Central memory CD4-positive, alpha-beta T cell (primary cell): ENCODE measurements around the gene PHF10.
A peak's percentile ranks its signal among the peaks of the same experiment; 100 is the strongest.
"Not testable (repeated sequence)": the region's sequence is repeated elsewhere in the genome, so short reads cannot be mapped to it uniquely, and the experiment has no call there.

ENCODE experiments used
- DNase-seq: peaks from one replicate; pipeline ENCODE4 v3.0.0; 2022

The PHF10 gene

DNA sequence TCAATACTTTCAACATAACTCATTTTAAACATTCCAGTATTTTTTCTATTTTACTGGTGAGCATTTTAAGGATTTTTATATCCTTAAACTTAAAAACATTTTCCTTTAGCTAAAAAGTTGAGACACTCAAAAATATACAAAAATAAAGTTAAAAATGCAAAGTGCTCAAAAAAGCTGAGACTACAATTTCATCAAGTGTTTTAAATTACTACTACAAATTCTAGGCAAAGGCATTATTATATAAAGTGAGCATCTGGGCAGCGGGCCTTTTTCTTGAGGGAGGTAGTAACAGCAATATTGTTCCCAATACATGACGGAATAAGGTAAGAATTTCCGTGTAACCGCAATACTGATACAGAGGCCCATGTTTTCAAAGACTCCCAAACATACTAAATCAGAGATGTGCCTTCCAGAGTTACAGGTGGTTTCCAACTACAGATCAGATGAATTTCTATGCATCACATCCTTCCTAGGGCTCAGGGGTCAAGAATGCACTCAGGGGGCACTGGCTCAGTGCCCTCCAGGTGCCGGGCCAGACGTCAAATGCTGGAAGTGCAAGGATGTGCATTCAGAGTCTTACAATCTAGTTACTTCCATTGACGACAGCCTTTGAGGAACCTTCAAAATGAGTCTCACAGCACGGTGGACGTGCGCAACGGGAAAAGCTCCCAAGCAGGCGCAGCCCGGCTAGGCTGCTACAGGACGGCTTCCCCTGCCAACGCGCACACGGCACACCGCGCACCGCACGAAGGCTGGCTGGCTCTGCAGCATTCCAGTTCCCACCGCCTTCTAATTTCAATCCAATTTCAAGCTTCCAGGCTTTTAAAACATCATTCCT is 1.7 kb downstream of the PHF10 start:
- peak; percentile 45 for DNase-seq

GRCh38 chr6:169720207-169720855 is 4.0 kb downstream of the PHF10 start:
- DNase-seq, result no peak

DNA sequence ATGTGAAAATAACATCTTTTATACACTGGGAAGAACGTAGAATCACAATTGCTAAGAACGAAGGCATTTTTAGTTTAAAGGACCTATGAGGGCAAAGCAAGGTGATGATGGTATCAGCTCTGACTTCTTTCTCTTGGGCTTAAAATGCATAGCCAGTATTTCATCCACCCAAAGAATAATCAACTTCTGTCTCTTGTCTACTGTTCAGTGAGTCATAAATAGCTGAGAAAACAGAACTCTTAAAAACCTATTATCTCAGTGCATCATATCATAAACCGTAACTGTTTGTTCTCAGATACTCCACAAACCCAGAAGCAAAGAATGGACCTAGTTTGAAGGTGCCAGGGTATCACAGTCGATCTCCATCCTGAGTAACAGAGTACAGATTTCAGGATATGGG is 5.2 kb downstream of the PHF10 start:
- DNase-seq, result no peak

DNA sequence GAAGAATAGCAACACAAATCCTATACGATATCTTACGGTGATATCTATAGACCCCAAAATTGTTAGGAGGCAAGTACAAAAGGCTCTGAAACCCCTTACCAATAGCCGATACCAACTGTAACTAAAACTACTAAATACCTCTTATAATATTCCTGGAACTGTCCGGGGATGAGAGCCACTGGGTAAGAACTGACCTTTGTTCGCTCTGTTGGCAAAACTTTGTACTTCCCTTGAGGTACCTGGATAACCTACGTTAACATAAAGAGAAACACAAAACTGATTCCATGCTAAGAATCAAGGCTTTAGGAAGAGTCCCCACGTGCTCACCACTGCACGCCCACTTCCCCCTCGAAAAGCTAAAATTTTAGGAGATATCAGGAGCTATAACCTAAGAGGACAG is 9.7 kb downstream of the PHF10 start:
- DNase-seq, result no peak

DNA sequence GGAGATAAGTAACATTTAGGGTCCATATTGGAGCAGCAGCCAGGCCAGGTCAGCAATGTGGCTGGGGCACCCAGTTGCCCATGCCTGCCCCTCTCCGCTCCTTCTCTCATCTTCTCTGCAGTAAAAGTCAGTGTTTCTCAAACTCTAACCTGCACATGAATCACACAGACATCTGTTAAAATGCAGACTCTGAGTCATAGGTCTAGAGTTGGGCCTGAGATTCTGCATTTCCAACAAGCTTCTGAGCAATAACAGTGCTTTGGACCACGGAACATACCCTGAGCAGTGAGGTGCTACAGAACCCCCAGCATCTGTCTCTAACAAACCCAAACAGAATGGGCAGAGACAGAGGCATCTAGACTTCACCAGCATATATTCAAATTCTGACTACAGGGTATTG is 10.1 kb downstream of the PHF10 start:
- no peak for DNase-seq

DNA sequence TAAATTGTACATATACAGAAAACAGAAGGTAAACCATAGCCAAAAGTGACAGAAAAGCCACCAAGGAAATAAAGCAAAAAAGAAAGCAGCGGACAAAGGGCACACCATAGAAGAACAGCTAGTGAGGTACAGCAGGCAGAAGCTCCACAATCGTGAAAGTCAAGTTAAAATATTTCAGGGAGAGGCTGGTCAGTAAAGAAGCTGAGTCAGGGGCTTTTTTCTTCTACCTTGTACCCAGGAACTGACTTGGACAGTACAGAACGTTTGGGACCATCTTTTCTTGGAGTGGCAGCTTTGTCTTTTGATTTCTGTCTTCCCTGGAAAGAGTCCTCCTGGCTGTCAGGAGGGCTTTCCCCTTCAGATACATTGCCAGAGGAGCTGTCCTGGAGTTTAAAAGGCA is 14.3 kb downstream of the PHF10 start:
- no peak for DNase-seq

- DNase-seq, result no peak
Measured at GRCh38 chr6:169709293-169709692, 15.0 kb downstream of the PHF10 start.

- no peak for DNase-seq
Measured at GRCh38 chr6:169707772-169708171, 16.5 kb downstream of the PHF10 start.

DNA sequence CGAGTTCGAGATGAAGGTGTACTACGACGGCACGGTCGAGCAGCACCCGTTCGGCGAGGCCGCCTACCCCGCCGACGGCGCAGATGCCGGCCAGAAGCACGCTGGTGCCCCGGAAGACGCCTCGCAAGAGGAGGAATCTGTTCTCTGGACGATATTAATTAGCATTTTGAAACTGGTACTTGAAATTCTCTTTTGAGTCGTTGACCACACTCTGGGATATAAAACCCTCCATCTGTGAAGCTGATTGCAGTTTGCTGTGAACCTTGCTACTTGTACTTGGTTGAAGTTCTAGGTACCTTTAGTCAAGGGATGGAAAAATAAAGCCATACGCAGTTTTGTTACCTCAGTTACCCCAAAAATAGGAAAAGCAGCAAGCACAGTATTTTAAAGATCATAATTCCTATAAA is 21.5 kb downstream of the PHF10 start:
- no peak for DNase-seq

DNA sequence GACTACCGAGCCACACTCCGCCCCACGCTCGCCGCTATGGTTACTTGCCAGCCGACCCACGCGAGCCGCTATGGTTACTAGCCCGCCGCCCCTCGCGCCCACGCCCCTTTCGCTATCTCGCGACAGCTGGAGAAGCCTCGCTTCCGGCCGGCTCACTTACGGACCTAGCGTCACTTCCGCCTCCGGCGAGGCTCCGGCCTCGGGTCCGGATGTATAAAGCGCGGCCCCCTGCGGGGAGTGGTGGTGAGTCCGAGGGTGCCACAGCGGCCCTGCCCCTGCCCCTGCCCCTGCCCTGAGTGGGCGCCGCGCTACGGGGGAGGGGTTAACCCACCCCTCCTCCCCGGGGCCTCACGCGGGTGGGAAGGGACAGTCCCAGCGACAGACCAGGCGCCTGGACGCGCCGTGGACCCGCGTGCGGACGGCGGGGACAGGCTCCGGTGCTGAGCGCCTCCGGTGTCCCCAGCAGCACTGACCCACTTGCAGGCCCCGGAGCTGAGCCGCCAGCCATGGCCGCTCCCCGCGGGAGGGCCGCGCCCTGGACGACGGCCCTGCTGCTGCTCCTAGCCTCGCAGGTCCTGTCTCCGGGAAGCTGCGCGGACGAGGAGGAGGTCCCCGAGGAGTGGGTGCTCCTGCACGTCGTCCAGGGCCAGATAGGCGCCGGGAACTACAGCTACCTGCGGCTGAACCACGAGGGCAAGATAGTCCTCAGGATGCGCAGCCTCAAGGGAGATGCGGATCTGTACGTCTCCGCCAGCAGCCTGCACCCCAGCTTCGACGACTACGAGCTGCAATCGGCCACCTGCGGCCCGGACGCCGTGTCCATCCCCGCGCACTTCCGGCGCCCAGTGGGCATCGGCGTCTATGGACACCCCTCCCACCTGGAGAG is 22.1 kb downstream of the PHF10 start, which contains the start of the genes C6orf120 and WDR27:
Gene C6orf120 (plus strand): TSS at position 173 of the 886 bp plus-strand sequence. CDS start 334 bp downstream, at position 507.
Gene WDR27 (minus strand): TSS at position 76 of the 886 bp plus-strand sequence. CDS start 13,024 bp downstream, outside the sequence.
- peak; percentile 95 for DNase-seq

GRCh38 chr6:169701311-169701953 is 22.9 kb downstream of the PHF10 start:
- DNase-seq, result no peak

- DNase-seq, result no peak
Measured at GRCh38 chr6:169700296-169700695, 24.0 kb downstream of the PHF10 start.

- not testable (repeated sequence) for DNase-seq
Measured at GRCh38 chr6:169697115-169697514, 27.2 kb downstream of the PHF10 start.

DNA sequence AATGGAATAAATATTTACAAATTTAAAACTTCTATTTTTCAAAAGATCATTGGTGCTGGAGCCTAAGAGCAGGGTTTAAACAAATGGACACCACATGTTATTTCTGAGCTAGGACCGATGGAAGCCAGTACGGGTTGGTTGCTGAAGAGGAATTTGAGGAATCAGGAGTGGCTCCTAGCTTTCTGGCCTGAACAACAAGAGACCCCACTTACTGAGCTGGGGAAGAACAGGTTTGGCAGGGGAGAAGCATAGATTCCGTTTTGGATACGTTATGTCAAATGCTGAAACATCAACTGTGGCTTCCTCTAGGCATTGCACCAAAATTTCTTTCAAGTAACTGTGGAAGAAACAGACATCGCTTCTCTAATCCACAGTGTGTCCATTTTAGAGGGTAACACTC is 29.2 kb downstream of the PHF10 start:
- no peak for DNase-seq

DNA sequence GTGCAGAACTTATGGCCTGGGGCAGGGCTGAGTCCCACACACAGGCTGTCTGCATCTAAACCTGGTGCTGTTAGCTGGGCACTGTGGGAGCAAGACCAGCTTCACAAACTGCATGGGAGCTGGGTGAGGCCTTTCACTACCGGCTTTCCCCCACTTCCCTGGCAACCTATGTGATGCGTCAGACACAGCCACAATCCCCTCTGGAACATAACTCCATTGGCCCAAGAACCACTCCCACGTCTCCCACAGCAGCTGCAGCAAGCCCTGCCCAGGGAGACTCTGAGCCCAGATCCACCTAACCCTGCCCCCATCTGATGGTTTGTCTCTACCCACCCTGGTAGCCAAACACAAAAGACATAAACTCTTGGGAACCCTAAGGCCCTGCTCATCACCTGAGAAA is 31.8 kb downstream of the PHF10 start:
- no peak for DNase-seq

- DNase-seq, result no peak
Measured at GRCh38 chr6:169691260-169691659, 33.0 kb downstream of the PHF10 start.

GRCh38 chr6:169689287-169689686 is 35.0 kb downstream of the PHF10 start:
- DNase-seq, result no peak

GRCh38 chr6:169685860-169686259 is 38.4 kb downstream of the PHF10 start:
- no peak for DNase-seq

DNA sequence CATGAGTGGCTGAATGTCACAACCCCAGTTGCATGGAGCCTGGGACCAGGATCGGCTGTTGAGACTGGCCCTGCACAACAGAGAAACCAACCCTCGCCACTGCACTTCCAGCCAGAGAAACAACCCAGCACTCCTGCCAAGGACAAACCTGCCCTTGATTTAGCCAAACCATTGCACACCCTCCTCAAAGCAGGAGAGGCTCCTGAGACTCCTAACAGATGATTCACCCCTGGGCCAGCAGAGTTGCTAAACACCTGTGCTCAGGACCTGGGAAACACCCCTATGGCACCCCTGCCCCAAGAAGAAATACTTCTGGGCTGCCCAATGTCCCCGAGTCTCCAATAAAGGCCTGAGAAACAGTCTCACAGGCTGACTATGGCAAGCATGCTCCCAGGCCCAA is 40.2 kb downstream of the PHF10 start:
- no peak for DNase-seq

DNA sequence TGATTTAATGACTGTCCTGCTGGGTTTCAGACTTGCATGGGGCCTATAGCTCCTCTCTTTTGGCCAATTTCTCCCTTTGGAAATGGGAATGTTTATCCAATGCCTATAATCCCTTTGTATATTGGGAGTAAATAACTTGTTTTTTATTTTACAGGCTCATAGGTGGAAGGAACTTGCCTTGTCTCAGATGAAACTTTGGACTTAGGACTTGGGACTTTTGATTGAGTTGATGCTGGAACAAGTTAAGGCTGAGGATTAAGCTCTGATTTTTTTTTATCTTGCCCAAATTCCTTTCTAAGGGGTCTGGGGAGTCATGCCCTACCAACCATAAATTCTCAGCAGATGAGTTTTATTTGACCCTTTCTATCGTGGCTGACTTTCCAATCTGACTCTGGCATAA is 46.0 kb downstream of the PHF10 start:
- DNase-seq, result no peak

DNA sequence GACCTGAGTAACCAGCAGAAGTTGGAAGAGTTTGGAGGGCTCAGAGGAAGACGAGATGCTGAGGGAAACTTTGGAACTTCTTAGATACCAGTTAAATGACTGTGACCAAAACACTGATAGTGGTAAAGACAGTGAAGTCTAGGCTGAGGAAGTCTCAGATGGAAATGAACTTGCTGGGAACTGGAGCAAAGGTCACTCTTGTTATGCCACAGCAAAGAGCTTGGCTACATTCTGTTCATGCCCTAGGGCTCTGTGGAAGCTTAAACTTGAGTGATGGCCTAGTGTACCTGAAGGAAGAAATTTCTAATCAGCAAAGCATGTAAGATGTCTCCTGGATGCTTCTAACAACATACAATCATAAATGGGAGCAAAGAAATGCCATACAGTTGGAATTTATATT is 47.2 kb downstream of the PHF10 start:
- no peak for DNase-seq

- no peak for DNase-seq
Measured at GRCh38 chr6:169675011-169675410, 49.3 kb downstream of the PHF10 start.

GRCh38 chr6:169671563-169671962 is 52.7 kb downstream of the PHF10 start:
- no peak for DNase-seq
